ENCODE measurements around the gene MGAM2. TPM values are rescaled to one million over a fixed set of nuclear protein-coding genes. Genes with fewer than 3 reads are reported as not detected.
A peak's percentile ranks its signal among the peaks of the same experiment; 100 is the strongest.

Gene MGAM2
- total RNA-seq (2021; ENCODE audit: unreplicated experiment) (0.10 TPM), Bru-seq, nascent RNA (percentile 6 among the genes with signal in this experiment), BruChase-seq, experiment 1, labeled RNA remaining after a 2-hour chase (percentile 6 among the genes with signal in this experiment), BruChase-seq, experiment 2, labeled RNA remaining after a 6-hour chase (percentile 15 among the genes with signal in this experiment)
- polyA plus RNA-seq (2012; ENCODE audit: insufficient read length) = 0.02 TPM
- long read RNA-seq = 0 reads

- in situ Hi-C loops (cut with HindIII; ENCODE audit: low pct_unique_long_range_greater_than_20kb, low sequenced_read_pairs) = no loop called here
- no peaks in the 10 kb centered on the region for H3K4me1 ChIP-seq (ENCODE audit: control insufficient read depth, insufficient read depth, low read length)
- TF ChIP-seq SIN3A (IDR thresholded peaks at IDR 0.05; ENCODE audit: borderline replicate concordance, insufficient read depth, low read depth, low read length) (no peak), TCF7L2 (IDR thresholded peaks at IDR 0.05; ENCODE audit: low read depth, low read length) (no peak), CTCF (IDR thresholded peaks at IDR 0.05) (no peak), POLR2AphosphoS5 (IDR thresholded peaks at IDR 0.05; ENCODE audit: low read depth, low read length) (no peak)
- TF ChIP-seq, protein P1, sequence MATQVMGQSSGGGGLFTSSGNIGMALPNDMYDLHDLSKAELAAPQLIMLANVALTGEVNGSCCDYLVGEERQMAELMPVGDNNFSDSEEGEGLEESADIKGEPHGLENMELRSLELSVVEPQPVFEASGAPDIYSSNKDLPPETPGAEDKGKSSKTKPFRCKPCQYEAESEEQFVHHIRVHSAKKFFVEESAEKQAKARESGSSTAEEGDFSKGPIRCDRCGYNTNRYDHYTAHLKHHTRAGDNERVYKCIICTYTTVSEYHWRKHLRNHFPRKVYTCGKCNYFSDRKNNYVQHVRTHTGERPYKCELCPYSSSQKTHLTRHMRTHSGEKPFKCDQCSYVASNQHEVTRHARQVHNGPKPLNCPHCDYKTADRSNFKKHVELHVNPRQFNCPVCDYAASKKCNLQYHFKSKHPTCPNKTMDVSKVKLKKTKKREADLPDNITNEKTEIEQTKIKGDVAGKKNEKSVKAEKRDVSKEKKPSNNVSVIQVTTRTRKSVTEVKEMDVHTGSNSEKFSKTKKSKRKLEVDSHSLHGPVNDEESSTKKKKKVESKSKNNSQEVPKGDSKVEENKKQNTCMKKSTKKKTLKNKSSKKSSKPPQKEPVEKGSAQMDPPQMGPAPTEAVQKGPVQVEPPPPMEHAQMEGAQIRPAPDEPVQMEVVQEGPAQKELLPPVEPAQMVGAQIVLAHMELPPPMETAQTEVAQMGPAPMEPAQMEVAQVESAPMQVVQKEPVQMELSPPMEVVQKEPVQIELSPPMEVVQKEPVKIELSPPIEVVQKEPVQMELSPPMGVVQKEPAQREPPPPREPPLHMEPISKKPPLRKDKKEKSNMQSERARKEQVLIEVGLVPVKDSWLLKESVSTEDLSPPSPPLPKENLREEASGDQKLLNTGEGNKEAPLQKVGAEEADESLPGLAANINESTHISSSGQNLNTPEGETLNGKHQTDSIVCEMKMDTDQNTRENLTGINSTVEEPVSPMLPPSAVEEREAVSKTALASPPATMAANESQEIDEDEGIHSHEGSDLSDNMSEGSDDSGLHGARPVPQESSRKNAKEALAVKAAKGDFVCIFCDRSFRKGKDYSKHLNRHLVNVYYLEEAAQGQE (IDR thresholded peaks at IDR 0.05; ENCODE audit: insufficient read depth in 1 of 2, low read depth in 2 of 2, low read length in 1 of 2) = no peak
- POLR2A ChIA-PET = no interaction called here
- no TSS peak for BruUV-seq (replicated peaks)
- ATAC-seq (no peak), DNase-seq (ENCODE audit: low read depth, low spot score) (no peak)
- H3K27ac ChIP-seq (ENCODE audit: low read length) = no peak within 1 kb of the TSS
- CTCF ChIA-PET = no interaction called here
- no peaks in the 10 kb centered on the region for H3K27me3 ChIP-seq (ENCODE audit: control insufficient read depth, insufficient read depth, low read length)
- H3K4me3 ChIP-seq (ENCODE audit: low read depth in 2 of 2, low read length in 2 of 2) = no peak within 1 kb of the TSS
- no peaks in the 10 kb centered on the region for H3K36me3 ChIP-seq (ENCODE audit: control insufficient read depth, insufficient read depth, low read length)
- intact Hi-C loops (cut with micrococcal nuclease; ENCODE audit: unreplicated experiment) = no loop called here
- H3K9me3 ChIP-seq (ENCODE audit: control insufficient read depth, insufficient read depth, low read depth, low read length) = no peaks in the 10 kb centered on the region
Observed at GRCh38 chr7:142111499-142111898, at the start of gene MGAM2. TSS of gene MGAM2 (plus strand) at chr7:142111718. CDS start at chr7:142116874, 5,156 bp downstream.

DNA sequence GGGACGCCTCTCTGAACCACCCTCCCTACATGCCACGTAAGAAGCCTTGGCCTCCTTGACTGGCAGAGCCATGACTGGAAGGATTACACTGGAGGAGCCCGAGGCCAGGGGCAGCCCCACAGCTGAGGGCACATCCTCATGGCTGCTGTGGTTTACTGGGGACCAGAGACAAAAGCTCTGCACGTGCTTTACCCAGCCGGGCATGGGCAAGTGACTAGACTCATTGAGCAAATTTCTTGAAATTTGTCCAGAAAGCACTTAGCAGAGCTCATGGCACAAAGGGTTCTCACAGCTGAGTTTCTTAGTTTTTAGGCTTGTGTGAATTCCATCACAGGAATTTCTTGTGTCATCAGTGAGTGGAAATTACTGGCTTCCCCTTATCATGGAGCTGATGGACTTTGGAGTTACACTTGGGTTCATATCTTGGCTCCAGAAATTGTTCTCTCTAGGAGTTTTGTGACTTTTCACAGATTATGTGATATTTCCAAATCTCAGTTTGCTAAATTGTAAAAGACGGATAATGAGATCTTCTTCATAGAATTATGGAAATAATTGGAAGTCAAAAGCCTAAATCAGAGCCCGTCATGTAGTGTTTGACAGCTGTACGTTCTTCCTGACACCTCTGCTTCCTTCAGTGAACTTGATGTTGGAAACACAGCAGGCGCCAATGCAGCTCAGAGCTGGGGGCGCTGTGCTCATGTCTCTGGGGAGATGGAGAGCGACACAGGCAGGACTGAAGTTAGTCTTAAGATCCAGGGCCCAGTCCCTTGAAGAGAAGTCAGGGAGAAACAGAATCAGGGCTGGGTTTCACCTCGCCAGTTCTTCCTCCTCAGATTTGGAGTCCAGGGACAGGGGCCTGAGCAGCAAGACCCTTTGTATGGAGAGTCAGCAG is 47.7 kb upstream of the MGAM2 start:
- intact Hi-C loops (cut with micrococcal nuclease; ENCODE audit: unreplicated experiment) (no loop called here), in situ Hi-C loops (cut with HindIII; ENCODE audit: low pct_unique_long_range_greater_than_20kb, low sequenced_read_pairs) (no loop called here)
- Histone ChIP-seq H3K4me3 (ENCODE audit: low read depth in 2 of 2, low read length in 2 of 2) (no peak overlapping the region), H3K9me3 (ENCODE audit: control insufficient read depth, insufficient read depth, low read depth, low read length) (no peaks in the 10 kb centered on the region), H3K36me3 (ENCODE audit: control insufficient read depth, insufficient read depth, low read length) (no peaks in the 10 kb centered on the region), H3K27ac (ENCODE audit: low read length) (no peak overlapping the region), H3K27me3 (ENCODE audit: control insufficient read depth, insufficient read depth, low read length) (no peaks in the 10 kb centered on the region), H3K4me1 (ENCODE audit: control insufficient read depth, insufficient read depth, low read length) (no peaks in the 10 kb centered on the region)
- TF ChIP-seq CTCF (IDR thresholded peaks at IDR 0.05) (no peak), SIN3A (IDR thresholded peaks at IDR 0.05; ENCODE audit: borderline replicate concordance, insufficient read depth, low read depth, low read length) (no peak), TCF7L2 (IDR thresholded peaks at IDR 0.05; ENCODE audit: low read depth, low read length) (no peak), POLR2AphosphoS5 (IDR thresholded peaks at IDR 0.05; ENCODE audit: low read depth, low read length) (no peak)
- TF ChIP-seq, protein P1 (IDR thresholded peaks at IDR 0.05; ENCODE audit: insufficient read depth in 1 of 2, low read depth in 2 of 2, low read length in 1 of 2) = no peak
- no peak for ATAC-seq
- BruUV-seq (replicated peaks) = no TSS peak
- DNase-seq (ENCODE audit: low read depth, low spot score) = no peak
- POLR2A ChIA-PET = no interaction called here
- CTCF ChIA-PET = no interaction called here

All from Panc1 (cell line).